H9 (cell line): ENCODE data around the gene SRP72. TPM values are rescaled to one million over a fixed set of nuclear protein-coding genes. Genes with fewer than 3 reads are reported as not detected.

Experiments
- DNase-seq: peaks from one replicate; pipeline ENCODE4 v3.0.0-alpha.2; 2017
- H2AFZ ChIP-seq: one replicate; pipeline ENCODE4 v1.6.1; 2013; ENCODE audit warnings: mild to moderate bottlenecking, low read length, control low read depth, moderate library complexity
- H2AK5ac ChIP-seq: 2 replicates; pipeline ENCODE4 v1.6.1; 2013; ENCODE audit warnings: low read length, control low read depth, mixed read lengths; ENCODE audit not compliant: insufficient read length
- H2BK120ac ChIP-seq: one replicate; pipeline ENCODE4 v1.6.1; 2013; ENCODE audit warnings: low read depth, mild to moderate bottlenecking, low read length, control low read depth, inconsistent platforms; ENCODE audit not compliant: poor library complexity, severe bottlenecking
- H2BK12ac ChIP-seq: 2 replicates; pipeline ENCODE4 v1.6.1; 2013; ENCODE audit warnings: low read length, control low read depth, mixed read lengths, low read depth; ENCODE audit not compliant: insufficient read length
- H2BK15ac ChIP-seq: 2 replicates; pipeline ENCODE4 v1.6.1; 2013; ENCODE audit warnings: low read depth, low read length, control low read depth
- H2BK20ac ChIP-seq: one replicate; pipeline ENCODE4 v1.6.1; 2013; ENCODE audit warnings: low read depth, mild to moderate bottlenecking, low read length, control low read depth, inconsistent platforms; ENCODE audit not compliant: poor library complexity, severe bottlenecking
- H2BK5ac ChIP-seq: 2 replicates; pipeline ENCODE4 v1.6.1; 2013; ENCODE audit warnings: low read length, control low read depth, mixed read lengths; ENCODE audit not compliant: insufficient read length
- H3K14ac ChIP-seq: 2 replicates; pipeline ENCODE4 v1.6.1; 2013; ENCODE audit warnings: low read length, control low read depth; ENCODE audit not compliant: insufficient read depth
- H3K18ac ChIP-seq: 2 replicates; pipeline ENCODE4 v1.6.1; 2013; ENCODE audit warnings: low read depth, mild to moderate bottlenecking, mixed read lengths, low read length, control low read depth; ENCODE audit not compliant: insufficient read length
- H3K23ac ChIP-seq: 2 replicates; pipeline ENCODE4 v1.6.1; 2013; ENCODE audit warnings: low read length, control low read depth, mixed read lengths, low read depth; ENCODE audit not compliant: insufficient read length
- H3K23me2 ChIP-seq: 2 replicates; pipeline ENCODE4 v1.6.1; 2013; ENCODE audit warnings: low read depth, mild to moderate bottlenecking, mixed read lengths, low read length, control low read depth; ENCODE audit not compliant: insufficient read length, poor library complexity, severe bottlenecking
- H3K27ac ChIP-seq: 2 replicates; pipeline ENCODE4 v1.5.1; 2013; ENCODE audit warnings: low read length, control low read depth, mixed read lengths, low read depth; ENCODE audit not compliant: insufficient read length
- H3K27me3 ChIP-seq: 2 replicates; pipeline ENCODE4 v1.6.1; 2013; ENCODE audit warnings: low read length, control low read depth, inconsistent platforms; ENCODE audit not compliant: insufficient read depth
- H3K4ac ChIP-seq: 2 replicates; pipeline ENCODE4 v1.6.1; 2013; ENCODE audit warnings: low read depth, mild to moderate bottlenecking, control low read depth, inconsistent platforms, low read length, moderate library complexity
- H3K4me1 ChIP-seq: 2 replicates; pipeline ENCODE4 v1.6.1; 2013; ENCODE audit warnings: low read length, control low read depth, inconsistent platforms; ENCODE audit not compliant: insufficient read depth
- H3K4me2 ChIP-seq: 2 replicates; pipeline ENCODE4 v1.6.1; 2013; ENCODE audit warnings: low read length, control low read depth, mixed read lengths; ENCODE audit not compliant: insufficient read length, insufficient read depth
- H3K56ac ChIP-seq: 2 replicates; pipeline ENCODE4 v1.6.1; 2013; ENCODE audit warnings: low read depth, mild to moderate bottlenecking, mixed read lengths, low read length, control low read depth; ENCODE audit not compliant: insufficient read length
- H3K79me1 ChIP-seq: 2 replicates; pipeline ENCODE4 v1.6.1; 2013; ENCODE audit warnings: low read depth, mild to moderate bottlenecking, moderate library complexity, low read length, control low read depth, inconsistent platforms; ENCODE audit not compliant: insufficient read depth, poor library complexity, severe bottlenecking
- H3K79me2 ChIP-seq: 2 replicates; pipeline ENCODE4 v1.6.1; 2013; ENCODE audit warnings: low read length, control low read depth, inconsistent platforms; ENCODE audit not compliant: insufficient read depth
- H3K9ac ChIP-seq: 2 replicates; pipeline ENCODE4 v1.6.1; 2013; ENCODE audit warnings: low read length, control low read depth, mixed read lengths; ENCODE audit not compliant: insufficient read length; ENCODE audit errors: extremely low read depth
- H3K9me3 ChIP-seq: one replicate; pipeline ENCODE4 v1.6.1; 2013; ENCODE audit warnings: low read depth, low read length, inconsistent platforms; ENCODE audit not compliant: control insufficient read depth
- H3T11ph ChIP-seq: one replicate; pipeline ENCODE4 v1.6.1; 2013; ENCODE audit warnings: mild to moderate bottlenecking, low read length, control low read depth, inconsistent platforms
- H4K20me1 ChIP-seq: one replicate; pipeline ENCODE4 v1.6.1; 2013; ENCODE audit not compliant: control insufficient read depth, insufficient read length, insufficient read depth
- H4K5ac ChIP-seq: 2 replicates; pipeline ENCODE4 v1.6.1; 2013; ENCODE audit warnings: low read depth, mild to moderate bottlenecking, mixed read lengths, low read length, control low read depth; ENCODE audit not compliant: insufficient read length
- H4K8ac ChIP-seq: replicated peaks from 2 replicates; pipeline ENCODE4 v1.6.1; 2013; ENCODE audit warnings: low read length, control low read depth, mixed read lengths, low read depth; ENCODE audit not compliant: insufficient read length
- H4K91ac ChIP-seq: 2 replicates; pipeline ENCODE4 v1.6.1; 2013; ENCODE audit warnings: low read depth, mild to moderate bottlenecking, moderate library complexity, mixed read lengths, low read length, control low read depth; ENCODE audit not compliant: insufficient read length
- H3K27ac Mint-ChIP-seq, 3 experiments: 2 replicates in 2 of 3; 3 replicates in 1 of 3; pipeline ENCODE4 v1.8.0; 2020 to 2021; ENCODE audit warnings: mixed read lengths in 3 of 3, mild to moderate bottlenecking in 1 of 3, moderate library complexity in 1 of 3
- H3K27me3 Mint-ChIP-seq: 2 replicates; pipeline ENCODE4 v1.8.0; 2021; ENCODE audit warnings: low read depth, mild to moderate bottlenecking, moderate library complexity, mixed read lengths
- H3K36me3 Mint-ChIP-seq, 3 experiments: 2 replicates in 2 of 3; 3 replicates in 1 of 3; pipeline ENCODE4 v1.8.0; 2020 to 2021; ENCODE audit warnings: low read depth in 3 of 3, mixed read lengths in 3 of 3; ENCODE audit not compliant: insufficient read depth in 1 of 3
- H3K4me1 Mint-ChIP-seq, 2 experiments: 2 replicates each; pipeline ENCODE4 v1.8.0; 2020; ENCODE audit warnings: mixed read lengths in 2 of 2
- H3K4me3 Mint-ChIP-seq, 2 experiments: 2 replicates in 1 of 2; 3 replicates in 1 of 2; pipeline ENCODE4 v1.8.0; 2020 to 2021; ENCODE audit warnings: mild to moderate bottlenecking in 2 of 2, mixed read lengths in 2 of 2, moderate library complexity in 1 of 2
- H3K9me3 Mint-ChIP-seq, 2 experiments: 2 replicates in 1 of 2; 3 replicates in 1 of 2; pipeline ENCODE4 v1.8.0; 2020; ENCODE audit warnings: mild to moderate bottlenecking in 2 of 2, mixed read lengths in 2 of 2, moderate library complexity in 1 of 2
- WGBS: extraction: QIAGEN DNeasy Blood & Tissue Kit; methylation state at CpG from one replicate; pipeline ENCODE4 v1.1.7; 2013; ENCODE audit warnings: missing lambda C conversion rate, low lambda C conversion rate, mixed read lengths; ENCODE audit not compliant: insufficient read length; ENCODE audit errors: extremely low coverage; 5-methylcytosine and 5-hydroxymethylcytosine counted together
- total RNA-seq: library from RNA; stranded (reverse); gene quantifications from 2 replicates; pipeline ENCODE4 v1.2.1, GENCODE V29; 2021
- TF ChIP-seq, protein P1 (sequence below): fragments of 200-600 bp; sonication (generic); conservative IDR thresholded peaks from 3 replicates; pipeline ENCODE4 v1.8.0; 2021; ENCODE audit warnings: antibody characterized with exemption, mild to moderate bottlenecking

The SRP72 gene
- total RNA-seq, 1 experiment from 2014 or later: 141 TPM

DNA sequence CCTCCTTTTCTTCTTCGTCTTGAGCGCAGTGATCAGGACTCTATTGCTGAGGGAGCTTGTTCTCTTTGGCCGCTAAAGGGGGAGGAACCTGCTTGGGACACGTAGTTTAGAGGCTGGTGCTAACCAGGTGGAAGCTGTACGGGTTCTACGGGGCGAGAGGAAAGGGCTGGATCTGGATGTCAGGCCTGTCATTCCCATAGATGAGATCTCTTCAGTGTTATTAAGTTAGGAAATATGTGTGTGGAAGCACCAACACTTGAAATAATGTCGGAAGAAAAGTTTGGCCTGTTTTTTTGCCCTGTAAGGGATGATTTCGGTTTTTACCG, 643 bp downstream of the SRP72 start:
- peaks cover 28 to 35% of the 10 kb centered on the region in 2 experiments for H3K4me1 Mint-ChIP-seq
- Histone ChIP-seq H3K4ac (no peak overlapping the region), H3K23me2 (peaks cover 9% of the 10 kb centered on the region), H3K23ac (no peak overlapping the region), H3K18ac (no peak overlapping the region), H3K9me3 (no peaks in the 10 kb centered on the region), H3K4me2 (peak overlapping the region; percentile 89), H4K20me1 (no peaks in the 10 kb centered on the region), H3K56ac (no peak overlapping the region), H3K27ac (peak overlapping the region; percentile 1), H4K91ac (no peak overlapping the region), H2AK5ac (no peak overlapping the region), H3K27me3 (no peaks in the 10 kb centered on the region), H3K79me2 (peaks cover 10% of the 10 kb centered on the region; the same call in 1 of the 2 replicates), H2BK12ac (no peak overlapping the region), H2BK15ac (no peak overlapping the region), H2BK120ac (no peak overlapping the region), H3K9ac (peak overlapping the region; percentile 95), H3T11ph (no peak overlapping the region), H4K5ac (no peak overlapping the region), H3K4me1 (no peaks in the 10 kb centered on the region), H2BK20ac (no peak overlapping the region), H2AFZ (peak overlapping the region; percentile 3), H3K14ac (no peak overlapping the region), H2BK5ac (no peak overlapping the region), H3K79me1 (peaks cover 2% of the 10 kb centered on the region), H4K8ac (no peak overlapping the region)
- peaks cover 18 to 39% (median 30%) of the 10 kb centered on the region in 3 experiments for H3K36me3 Mint-ChIP-seq
- peaks cover 2% of the 10 kb centered on the region; the same call in 1 of the 2 replicates for H3K27me3 Mint-ChIP-seq
- H3K4me3 Mint-ChIP-seq: peak overlapping the region; percentile 95 to 97
- peak overlapping the region; percentile 97 to 98 (median 98) for H3K27ac Mint-ChIP-seq
- no peak for DNase-seq
- H3K9me3 Mint-ChIP-seq: peaks cover 0 to 4% of the 10 kb centered on the region in 2 experiments; a peak in 1 of 5 replicates
- WGBS: no CpG with 5 or more reads among the region's 10 CpGs
- TF ChIP-seq, protein P1, sequence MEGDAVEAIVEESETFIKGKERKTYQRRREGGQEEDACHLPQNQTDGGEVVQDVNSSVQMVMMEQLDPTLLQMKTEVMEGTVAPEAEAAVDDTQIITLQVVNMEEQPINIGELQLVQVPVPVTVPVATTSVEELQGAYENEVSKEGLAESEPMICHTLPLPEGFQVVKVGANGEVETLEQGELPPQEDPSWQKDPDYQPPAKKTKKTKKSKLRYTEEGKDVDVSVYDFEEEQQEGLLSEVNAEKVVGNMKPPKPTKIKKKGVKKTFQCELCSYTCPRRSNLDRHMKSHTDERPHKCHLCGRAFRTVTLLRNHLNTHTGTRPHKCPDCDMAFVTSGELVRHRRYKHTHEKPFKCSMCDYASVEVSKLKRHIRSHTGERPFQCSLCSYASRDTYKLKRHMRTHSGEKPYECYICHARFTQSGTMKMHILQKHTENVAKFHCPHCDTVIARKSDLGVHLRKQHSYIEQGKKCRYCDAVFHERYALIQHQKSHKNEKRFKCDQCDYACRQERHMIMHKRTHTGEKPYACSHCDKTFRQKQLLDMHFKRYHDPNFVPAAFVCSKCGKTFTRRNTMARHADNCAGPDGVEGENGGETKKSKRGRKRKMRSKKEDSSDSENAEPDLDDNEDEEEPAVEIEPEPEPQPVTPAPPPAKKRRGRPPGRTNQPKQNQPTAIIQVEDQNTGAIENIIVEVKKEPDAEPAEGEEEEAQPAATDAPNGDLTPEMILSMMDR: no peak
